NCI-H128 (cell line): Measurements from ENCODE around the gene SFXN3.
A peak's percentile ranks its signal among the peaks of the same experiment; 100 is the strongest.

ENCODE experiments used
- DNase-seq: peaks from one replicate; lab custom pipeline; 2025; ENCODE audit not compliant: unreplicated experiment; lab: John Stamatoyannopoulos, UW

Gene SFXN3

DNA sequence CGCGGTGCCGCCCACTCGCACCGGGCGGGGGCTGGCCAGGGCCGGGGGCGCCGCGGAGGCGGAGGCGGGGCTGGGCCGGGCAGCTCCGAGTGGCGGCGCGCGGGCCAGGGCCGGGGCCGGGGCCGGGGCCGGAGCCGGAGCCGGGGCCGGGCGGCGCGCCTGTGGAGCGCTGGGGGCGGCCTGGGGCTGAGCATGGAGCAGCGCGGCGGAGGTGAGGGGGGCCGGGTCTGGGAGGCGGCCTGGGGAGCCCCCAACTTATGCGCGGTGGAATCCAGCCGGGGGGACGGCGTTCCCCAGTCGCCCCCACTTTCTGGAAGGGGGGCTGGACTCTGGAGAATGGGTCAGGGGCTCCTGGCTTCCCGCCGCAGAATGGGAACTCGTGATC lies 31.3 kb upstream of the SFXN3 start, which contains the start of gene LZTS2:
Gene LZTS2 (plus strand): TSS at position 67 of the 385 bp plus-strand sequence. CDS start 2,731 bp downstream, outside the sequence.
- peak; percentile 13 for DNase-seq

DNA sequence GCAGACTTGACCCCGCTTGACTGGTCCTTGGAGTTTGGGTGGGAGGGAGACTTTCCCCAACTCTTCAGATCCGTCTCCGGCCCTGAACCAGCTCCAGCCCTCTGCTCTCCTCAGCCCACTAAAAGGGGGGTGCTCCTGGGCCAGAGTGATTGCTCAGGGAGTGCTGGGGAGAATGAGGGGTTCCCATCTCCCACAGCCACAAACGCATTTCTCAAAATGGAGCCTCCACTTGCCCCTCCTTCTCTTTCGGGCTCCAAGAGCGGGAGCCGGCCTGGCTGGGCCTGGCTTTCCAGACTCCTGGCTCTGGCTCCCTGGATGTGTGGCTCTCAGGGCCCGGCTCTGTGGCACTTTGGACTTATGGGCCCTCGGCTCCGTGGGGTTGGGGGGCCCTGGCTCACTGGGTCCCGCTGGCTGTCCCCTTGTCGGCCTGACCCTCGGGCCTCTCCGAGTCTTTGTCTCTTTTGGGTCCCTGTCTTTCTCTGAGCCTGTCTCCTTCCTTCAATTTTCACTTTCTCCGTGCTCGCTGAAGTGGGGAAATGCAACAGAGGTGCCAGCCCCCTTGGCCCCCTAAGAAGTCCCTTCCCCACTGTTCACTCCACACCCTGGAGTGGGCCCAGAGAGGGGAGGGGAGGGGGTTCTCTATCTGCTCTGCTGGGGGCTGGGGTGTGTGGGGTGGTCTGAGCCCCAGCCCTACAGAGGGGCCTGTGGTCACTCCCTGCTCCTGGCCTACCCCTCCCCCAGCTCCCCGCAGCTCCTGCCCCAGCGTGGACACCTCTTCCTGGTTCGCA lies 30.7 kb upstream of the SFXN3 start:
- no peak for DNase-seq

GRCh38 chr10:101000915-101001658 lies 29.9 kb upstream of the SFXN3 start:
- no peak for DNase-seq

- no peak for DNase-seq
These were observed 29.4 kb upstream of the SFXN3 start for GRCh38 chr10:101001659-101002035.

DNA sequence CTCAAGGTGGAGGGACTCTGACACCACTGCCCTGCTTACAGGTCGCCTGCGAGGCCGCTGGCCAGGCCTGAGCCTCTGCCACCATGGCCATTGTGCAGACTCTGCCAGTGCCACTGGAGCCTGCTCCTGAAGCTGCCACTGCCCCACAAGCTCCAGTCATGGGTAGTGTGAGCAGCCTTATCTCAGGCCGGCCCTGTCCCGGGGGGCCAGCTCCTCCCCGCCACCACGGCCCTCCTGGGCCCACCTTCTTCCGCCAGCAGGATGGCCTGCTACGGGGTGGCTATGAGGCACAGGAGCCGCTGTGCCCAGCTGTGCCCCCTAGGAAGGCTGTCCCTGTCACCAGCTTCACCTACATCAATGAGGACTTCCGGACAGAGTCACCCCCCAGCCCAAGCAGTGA lies 28.6 kb upstream of the SFXN3 start:
- no peak for DNase-seq

GRCh38 chr10:101003639-101004206 lies 27.3 kb upstream of the SFXN3 start:
- DNase-seq, result no peak

DNA sequence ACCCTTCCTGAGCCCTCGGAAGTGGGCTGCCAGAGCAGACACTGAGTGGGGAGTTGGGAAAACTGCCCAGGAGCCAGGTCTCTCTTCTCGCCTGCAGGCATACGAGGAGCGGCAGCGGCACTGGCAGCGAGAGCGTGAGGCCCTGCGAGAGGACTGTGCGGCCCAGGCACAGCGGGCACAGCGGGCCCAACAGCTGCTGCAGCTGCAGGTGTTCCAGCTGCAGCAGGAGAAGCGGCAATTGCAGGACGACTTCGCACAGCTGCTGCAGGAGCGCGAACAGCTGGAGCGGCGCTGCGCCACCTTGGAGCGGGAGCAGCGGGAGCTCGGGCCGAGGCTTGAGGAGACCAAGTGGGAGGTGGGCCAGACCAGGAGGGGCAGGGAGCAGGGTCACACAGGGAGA lies 25.7 kb upstream of the SFXN3 start:
- no peak for DNase-seq

DNA sequence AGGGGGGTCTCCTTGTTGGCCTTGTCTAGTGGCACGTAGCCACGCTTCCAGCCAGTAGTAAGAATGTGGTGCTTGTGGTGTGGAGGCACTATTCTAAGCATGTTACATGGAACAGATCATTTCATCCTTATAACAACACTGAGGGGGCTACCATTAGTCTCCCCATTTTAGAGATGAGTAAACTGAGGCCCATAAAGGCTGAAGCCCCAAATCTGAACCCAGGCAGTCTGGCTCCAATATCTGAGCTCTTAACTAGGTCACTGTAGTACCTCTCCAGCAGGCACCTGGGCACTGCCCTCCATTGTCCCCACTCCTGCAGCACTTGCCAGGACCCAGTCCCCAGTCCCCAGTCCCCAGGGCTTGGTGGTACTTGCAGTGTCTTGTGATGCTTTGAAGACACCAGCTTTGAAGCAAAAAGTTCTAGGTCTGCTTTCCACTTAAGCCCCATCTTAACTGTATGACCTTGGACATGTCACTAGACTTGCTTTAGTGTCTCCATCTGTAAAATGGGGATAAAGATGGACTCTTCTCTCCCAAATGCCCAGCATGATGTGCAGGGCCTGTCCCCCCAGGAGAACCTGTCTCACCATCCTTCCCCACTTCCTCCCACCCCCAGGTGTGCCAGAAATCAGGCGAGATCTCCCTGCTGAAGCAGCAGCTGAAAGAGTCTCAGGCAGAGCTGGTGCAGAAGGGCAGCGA lies 25.0 kb upstream of the SFXN3 start:
- no peak for DNase-seq

DNA sequence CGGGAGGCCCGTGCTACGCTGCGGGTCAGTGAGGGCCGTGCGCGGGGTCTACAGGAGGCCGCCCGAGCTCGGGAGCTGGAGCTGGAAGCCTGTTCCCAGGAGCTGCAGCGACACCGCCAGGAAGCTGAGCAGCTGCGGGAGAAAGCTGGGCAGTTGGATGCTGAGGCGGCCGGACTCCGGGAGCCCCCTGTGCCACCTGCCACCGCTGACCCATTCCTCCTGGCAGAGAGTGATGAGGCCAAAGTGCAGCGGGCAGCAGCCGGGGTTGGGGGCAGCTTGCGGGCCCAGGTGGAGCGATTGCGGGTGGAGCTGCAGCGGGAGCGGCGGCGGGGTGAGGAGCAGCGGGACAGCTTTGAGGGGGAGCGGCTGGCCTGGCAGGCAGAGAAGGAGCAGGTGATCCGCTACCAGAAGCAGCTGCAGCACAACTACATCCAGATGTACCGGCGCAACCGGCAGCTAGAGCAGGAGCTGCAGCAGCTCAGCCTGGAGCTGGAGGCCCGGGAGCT lies 24.4 kb upstream of the SFXN3 start:
- DNase-seq, result no peak

DNA sequence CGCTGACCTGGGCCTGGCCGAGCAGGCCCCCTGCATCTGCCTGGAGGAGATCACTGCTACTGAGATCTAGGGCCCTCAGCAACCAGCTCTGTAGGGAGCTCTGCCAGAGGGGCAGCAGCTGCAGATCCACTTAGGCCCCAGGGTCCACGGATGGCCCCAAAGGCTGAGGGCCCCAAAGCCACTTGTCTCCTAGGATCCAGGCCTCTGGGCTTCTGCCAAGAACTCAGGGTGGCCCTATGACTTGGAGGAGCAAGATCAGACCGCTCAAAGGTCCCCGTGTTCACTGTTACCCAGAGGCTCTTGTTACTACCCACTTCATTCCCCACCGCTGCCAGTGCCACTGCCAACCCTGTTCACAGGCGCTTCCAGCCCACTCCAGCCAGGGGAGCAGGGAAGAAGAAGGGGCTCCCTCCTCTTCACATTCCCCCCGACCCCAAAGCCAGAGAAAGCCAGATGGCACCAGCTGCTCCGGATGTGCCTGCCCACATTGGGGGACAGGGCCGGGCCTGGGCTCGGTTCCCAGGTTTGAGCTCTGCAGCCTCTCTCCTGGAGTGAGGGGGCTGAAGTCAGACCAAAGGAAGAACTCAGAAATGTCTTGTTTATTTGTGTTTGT lies 23.8 kb upstream of the SFXN3 start:
- no peak for DNase-seq

DNA sequence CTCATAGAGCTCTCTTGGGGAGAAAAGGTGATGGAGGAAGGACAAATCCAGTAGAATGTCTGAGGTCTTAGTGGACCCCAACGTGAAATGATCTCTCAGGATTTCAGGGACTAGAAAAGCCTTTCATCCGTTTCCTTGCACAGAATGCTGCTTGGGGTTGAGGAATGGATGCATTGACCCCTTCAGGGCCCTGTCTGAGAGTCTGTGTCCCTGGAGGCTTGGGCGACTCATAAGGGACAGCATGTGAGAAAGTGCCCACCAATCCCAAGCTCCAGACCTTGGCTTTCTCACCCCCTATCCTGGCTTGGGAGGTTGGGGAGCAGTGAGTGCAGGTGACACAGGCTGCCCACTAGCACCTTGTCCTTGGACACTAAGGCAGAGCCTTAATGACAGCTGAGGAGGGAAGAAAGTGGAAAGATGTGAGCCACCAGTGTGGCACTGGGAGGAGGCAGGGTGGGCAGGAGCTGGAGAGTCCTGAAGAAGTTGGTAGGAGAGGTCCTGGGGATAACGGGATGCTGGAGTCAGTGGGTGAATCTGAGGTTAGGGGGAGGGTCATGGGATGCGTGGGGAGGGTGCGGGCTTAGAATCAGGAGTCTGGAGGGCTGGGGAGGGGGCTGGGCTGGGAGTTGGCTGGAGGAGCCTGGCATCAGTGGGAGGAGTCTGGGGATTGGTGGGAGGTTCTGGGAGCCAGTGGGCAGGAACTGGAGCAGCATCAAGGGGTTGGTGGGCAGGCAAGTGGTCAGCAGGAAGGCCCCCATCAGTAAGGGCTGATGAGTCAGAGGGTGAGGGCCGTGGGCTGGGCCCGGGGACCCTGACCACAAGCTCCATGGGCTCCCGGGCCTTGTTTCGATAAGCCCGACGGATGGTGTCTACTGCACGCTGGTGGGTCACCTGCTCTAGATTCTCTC lies 22.9 kb upstream of the SFXN3 start:
- DNase-seq, result no peak

- DNase-seq, result no peak
These were observed 22.1 kb upstream of the SFXN3 start for GRCh38 chr10:101008823-101009423.

GRCh38 chr10:101010329-101010728 lies 20.7 kb upstream of the SFXN3 start:
- no peak for DNase-seq

- DNase-seq, result no peak
These were observed 19.3 kb upstream of the SFXN3 start for GRCh38 chr10:101011517-101012423.

GRCh38 chr10:101012525-101013364 lies 18.3 kb upstream of the SFXN3 start:
- DNase-seq, result peak; percentile 65

DNA sequence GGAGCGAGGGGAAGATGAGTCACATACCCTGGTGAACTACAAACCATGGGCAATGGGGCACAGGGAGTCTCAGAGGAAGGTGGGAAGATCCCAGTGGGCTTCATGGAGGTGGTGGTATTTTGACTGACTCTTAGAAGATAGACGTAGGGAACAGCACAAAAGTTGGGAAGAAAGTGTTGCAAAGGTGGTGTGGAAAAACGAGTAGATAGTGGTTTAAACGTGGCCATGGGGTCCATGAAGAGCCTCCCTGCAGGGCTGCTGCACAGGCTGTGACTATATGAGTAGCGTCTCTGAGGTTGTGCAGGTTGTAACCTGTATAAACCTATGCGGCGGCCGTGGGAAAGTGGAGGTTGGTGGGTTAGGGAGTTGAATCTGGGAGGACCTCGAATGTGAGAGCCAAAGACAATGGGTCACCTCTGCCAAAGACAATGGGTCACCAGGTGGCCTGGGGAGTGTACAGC lies 17.6 kb upstream of the SFXN3 start:
- DNase-seq, result no peak

GRCh38 chr10:101014230-101014884 lies 16.7 kb upstream of the SFXN3 start:
- DNase-seq, result peak; percentile 12
